Pons (tissue), 1 donor: Measurements from ENCODE around the gene ERBB4.
A peak's percentile ranks its signal among the peaks of the same experiment; 100 is the strongest.
"Not testable (repeated sequence)": the region's sequence is repeated elsewhere in the genome, so short reads cannot be mapped to it uniquely, and the experiment has no call there.

Experiments
- DNase-seq: peaks from one replicate; pipeline ENCODE4 v3.0.0-alpha.2; 2016; ENCODE audit warnings: low spot score

The ERBB4 gene

DNA sequence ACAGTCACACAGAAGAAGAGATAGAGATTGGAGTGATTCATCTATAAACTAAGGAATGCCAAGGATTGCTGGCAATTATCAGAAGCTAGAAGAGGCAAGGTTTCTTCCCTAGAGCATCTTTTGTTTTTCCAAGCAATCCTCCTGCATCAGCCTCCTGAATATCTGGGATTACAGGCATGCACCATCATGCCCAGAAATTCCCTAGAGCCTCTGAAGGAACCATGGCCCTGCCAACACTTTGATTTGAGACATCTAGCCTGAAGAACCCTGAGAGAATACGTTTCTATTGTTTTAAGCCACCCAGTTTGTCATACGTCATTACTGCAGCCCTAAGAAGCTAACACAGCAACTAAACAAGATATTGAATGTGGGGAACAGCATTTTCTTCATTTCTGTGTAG is 525.0 kb downstream of the ERBB4 start:
- no peak for DNase-seq

DNA sequence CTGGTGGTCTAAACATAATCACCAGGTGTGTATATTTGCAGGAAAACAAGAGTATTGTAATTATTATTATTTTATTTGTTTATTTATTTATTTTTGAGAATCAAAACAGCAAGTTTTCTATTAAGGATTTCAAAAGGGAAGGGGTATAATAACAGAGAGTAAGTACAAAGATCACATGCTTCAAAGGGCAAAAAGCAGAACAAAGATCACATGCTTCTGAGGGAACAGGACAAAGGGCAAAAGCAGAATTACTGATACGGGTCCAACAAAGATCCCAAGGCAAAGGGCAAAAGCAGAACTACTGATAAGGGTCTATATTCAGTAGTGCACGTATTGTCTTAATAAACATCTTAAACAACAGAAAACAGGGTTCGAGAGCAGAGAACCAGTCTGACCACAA is 528.3 kb downstream of the ERBB4 start:
- not testable (repeated sequence) for DNase-seq

DNA sequence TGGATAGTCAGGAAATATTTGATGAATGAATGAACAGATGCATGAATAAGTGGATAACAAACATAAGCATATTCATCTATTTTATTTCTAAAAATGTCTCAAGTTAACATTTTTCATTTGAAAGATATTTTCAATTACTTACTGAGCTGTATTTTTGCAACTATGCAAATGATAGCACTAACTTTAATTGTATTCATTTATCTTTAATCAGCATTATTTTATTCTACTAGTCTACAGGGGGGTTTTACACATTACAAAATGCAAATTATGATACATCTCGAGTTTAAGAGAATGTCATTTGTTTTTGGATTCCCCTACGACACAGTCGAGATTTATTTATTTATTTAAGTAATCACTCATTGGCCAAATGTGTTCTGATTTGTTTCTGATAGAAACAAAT is 530.6 kb downstream of the ERBB4 start:
- no peak for DNase-seq

DNA sequence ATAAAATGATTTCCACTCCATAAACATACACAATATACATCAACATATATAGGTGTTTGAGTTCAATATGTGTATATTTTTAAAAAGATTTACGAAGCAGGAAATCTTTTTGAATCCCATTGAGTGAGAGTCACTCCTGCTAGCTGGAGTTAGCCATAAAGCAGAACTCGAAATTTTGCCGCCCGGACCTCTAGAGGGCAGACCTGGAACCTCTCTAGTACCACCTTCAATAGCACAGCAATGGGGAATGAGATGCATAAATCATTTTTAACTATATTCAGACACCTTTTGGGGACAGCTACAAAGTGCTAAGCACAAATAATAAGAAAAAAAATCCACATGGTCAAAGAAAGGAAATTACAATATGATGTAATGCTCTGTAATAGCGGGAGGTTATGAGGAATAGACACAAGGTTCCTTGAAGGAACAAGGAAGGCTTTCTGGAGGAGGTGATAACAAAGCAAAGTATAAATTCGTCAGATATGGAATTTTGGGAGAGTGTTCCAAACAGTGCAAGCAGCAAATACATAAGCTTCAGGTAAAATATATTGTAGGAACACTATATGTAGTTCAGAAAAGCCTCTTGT is 533.4 kb downstream of the ERBB4 start:
- DNase-seq: peak; percentile 16

DNA sequence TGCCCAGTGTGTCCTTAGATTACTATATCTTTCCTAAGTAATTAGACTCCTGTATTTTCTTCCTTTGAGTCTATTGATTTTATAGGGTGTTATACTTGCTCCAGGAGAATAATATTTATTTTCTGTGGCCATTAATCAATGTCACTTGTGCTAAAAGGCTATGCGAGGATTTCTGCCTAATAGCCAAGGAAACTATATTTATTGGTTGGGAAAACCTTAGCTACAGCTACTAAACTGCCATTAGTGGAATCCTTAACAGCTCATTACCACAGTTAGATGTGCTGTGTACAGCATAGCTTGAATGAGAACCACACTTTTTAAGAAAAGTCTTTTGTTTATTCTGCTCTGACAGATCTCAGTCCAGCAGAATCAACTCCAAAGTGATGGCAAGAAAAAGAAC is 537.3 kb downstream of the ERBB4 start:
- DNase-seq: no peak

DNA sequence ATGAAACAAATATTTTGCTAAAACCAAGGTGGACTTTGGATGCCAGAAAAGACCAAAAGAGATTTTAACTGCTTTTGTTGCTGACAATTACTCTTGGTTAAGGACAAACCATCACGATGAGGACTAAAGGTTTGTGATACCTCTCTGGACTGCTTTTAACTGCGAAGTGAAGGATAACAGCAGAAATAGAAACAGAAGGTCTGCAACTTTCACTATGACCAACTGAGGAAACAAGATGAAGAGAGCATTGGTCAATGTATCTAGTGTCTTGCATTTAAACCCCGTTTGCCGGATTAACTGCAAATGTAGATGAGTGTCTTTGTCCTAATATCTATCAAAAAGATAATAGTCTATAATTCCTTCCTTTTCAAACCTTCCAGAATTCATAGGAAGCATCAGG is 541.7 kb downstream of the ERBB4 start:
- no peak for DNase-seq

DNA sequence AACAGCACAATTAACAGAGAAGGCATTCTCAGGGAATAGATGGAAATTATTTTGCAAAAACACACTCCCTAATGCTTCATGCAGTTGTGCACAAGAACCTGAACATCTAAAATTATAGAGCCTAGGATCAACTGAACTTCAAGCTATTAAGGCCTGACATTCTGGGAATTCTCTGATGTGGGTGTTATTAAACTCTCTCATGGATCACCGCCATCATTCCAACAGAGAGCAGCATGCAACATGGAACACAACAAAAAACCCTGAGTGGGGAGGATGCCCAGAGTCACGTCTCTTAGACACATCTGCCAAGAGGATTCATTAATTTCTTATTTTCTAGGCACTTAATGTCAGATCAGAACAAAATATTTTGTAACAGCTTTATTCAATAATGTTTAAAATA is 543.8 kb downstream of the ERBB4 start:
- DNase-seq: no peak

DNA sequence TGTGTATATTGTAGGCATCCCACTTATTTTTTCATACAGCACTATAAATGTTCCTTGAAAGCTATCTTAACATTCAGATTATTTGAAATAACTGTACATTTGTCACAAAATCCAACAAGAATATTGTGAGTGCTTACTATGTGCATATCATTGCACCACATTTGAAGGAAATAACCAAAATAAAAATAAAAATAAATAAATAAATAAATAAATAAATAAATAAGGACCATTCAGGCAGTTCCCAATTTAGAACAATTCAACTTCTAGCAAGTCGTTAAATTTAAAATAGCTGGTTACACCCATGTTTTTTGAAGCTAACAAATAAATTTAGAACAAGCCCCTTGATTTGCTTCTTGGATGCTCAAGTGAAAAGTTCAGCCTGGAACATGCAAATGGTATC is 548.3 kb downstream of the ERBB4 start:
- DNase-seq: no peak

DNA sequence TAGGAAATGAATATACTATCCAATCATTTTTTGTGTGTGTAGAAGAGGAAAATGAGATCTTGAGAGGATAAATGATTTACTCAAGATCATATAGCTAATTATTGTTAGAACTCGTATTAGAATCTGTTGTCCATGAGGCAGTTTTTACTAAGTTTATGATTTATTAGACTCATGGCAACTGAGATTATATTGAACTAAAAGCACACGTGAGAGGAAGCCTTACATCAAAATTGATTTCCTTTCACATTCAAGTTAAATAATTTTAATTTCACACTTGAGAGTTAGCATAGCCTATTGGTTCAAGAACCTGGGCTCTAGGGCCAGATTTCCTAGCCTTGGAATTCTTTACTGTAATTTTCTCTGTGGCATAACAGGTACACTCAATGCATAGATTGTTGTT is 552.3 kb downstream of the ERBB4 start:
- DNase-seq: no peak

DNA sequence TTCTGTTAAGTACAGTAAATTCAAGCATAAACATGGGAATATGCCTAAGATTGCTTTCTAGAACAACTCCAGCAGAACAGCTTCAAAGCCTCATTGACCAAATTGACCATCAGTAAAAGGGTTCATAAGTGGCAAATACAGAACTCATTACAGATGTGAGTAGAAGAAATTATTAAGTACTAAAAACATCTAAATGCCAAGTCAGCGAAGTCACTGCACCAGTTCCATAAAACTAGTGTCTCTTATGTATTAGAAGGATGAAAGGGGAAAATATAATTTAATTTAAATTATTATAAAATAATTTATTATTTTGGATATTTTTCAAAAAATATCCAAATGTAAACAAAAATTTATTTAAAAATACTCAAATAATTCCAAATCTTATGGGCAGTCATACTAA is 553.2 kb downstream of the ERBB4 start:
- no peak for DNase-seq

DNA sequence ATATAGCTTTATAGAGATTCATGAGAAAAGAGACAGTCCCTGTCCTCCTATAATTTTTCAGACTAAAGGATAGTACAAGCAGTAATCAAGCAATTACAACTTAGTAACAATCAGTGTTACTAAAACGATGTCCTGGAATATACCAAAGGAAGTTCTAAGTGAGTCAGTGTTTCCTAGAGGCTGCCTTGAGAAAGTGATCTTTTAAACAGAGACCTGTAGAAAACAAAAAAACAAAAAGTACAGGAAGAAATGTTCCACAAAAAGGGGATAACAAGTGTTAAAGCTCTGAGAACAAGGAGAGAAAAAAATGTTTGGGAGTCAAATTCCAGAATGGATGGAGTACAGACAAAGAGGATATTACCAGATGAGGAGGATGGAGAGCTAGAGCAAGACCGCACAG is 556.4 kb downstream of the ERBB4 start:
- no peak for DNase-seq

DNA sequence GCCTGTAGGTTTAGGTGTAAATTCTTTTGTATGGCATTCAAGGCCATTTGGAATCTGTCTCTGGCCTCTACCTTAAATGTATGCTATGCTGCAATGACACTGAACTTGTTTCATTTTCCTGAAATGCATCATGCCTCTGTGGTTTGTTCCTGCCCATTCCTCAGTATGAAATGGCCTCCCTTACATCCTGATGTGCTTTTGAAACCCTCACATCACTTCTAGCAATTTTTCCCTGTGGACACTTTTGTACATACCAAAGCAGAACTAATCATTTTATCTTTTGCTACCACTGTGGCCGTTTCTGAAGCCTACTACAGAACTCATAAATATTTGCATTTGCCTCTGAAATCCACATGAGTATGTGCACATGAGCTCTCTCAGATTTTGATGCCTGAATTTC is 557.2 kb downstream of the ERBB4 start:
- no peak for DNase-seq

DNA sequence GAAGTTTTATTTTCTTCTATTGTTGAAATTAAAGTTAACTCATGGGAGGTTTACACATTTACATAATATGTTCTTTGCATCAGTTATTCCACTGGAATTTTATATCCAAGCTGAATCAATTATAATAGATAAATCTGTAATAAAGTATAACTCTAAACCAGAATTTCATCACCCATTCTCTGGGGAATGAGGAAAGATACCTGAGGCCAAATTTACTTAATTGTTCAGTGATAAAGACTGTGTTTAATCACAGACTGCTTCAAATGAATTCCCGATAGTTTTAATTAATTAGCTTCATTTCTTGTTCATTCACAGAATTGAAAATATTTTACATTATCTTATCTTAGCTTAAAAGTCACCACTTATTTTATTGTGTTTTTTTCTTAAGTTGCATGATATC is 562.5 kb downstream of the ERBB4 start:
- DNase-seq: no peak

DNA sequence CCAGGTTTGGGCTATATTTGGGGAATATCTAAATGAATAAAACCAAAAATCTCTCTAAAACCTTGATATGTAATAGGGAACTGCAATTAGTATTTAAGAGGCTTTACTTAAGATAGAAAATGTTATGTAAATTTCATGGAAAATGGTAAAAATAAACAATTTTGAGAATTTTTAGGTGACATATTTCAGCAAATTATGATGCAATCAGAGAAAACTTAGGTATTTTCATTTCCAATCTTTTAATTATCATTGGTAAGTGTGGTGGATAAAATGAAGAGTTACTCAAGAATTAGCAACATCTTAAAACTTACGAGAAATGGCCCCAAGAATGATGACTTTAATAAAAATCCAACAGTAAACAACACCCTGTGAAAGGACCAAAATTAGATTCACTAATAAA is 571.4 kb downstream of the ERBB4 start:
- DNase-seq: no peak

DNA sequence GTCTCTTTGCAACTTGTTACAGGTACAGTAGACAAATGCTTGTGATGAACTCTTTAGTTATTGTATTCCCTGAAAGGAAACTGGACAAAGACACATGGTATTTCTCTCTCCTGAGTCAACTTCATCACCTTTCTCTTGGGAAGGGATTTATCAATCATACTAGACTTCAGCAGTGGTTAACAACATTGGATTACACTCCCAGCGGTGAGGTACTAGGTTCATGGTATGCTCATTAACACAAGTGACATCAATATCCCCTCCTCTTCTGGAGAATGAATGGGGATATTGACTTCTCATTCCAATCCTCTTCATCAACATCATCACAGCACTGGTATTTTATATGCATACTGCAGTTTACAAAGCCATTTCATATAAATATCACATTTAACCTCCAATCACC is 574.6 kb downstream of the ERBB4 start:
- DNase-seq: no peak

DNA sequence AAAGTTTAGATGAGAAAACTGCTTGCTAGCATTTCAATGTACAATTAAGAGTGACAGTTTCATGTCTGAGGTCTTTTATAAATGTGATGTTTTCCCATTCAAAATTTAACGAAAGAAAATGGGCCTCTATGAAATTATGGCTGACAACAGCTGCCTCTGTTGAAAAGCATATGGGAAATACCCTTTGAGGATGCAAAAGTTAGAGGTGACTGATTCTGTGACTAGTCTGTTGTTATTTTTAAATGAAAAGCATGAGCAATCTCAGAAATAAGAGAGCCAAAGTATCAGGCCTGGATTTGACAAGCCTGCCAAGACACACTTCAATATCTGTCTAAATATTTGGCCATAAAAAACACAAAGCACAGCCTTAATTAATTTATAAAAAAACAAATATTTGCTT is 580.8 kb downstream of the ERBB4 start:
- no peak for DNase-seq

DNA sequence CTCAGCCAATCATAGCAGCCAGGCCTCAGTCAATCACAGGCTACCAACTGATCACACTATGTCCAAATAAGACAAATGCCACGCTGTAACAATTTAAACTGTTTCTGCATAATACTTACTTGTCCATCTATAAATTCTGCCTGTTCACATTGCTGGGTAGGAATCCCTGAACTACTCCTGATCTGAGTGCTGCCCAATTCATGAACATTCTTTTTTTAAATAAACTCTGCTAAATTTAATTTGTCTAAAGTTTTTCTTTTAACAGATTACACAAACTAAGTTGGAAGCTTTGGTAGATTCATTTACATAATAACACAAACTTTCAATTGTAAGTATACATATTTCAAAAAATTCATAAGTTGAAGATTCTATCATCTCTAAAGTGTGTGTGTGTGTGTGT is 583.0 kb downstream of the ERBB4 start:
- no peak for DNase-seq

DNA sequence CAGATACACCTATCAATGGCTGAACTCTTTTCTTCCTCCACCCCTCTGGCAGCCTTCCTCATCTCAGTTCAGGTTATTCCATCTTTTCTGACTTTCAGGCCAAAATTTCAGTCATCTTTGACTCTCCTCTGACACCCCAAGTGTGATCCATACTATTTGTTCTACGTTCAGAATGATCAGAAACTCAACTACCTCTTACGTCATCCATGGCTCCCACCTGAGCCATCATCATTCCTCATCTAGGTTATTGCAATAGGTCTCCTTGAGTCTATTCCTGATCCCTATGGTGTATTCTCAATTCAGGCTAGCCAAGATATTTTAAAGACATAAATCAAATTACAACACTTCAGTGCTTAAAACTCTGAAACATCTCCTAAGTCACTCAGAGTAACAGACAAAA is 589.7 kb downstream of the ERBB4 start:
- DNase-seq: no peak

DNA sequence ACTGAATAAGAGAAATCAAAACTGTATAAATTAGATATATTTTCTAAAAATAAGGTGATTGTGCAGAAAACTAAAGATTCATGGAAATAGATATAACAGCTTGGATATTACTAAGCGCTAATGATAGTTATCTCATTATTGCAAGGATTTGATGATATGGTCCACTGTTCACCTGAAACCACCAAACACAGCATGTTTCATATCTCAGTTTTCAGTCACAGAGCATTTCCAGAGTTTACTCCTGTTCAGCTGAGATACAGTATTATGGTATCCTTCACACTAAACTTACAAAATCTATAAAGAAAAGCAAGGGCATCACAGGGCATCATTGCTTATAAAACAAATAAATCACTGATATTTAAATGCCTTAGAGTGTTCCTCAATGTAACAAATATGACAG is 591.6 kb downstream of the ERBB4 start:
- DNase-seq: no peak

DNA sequence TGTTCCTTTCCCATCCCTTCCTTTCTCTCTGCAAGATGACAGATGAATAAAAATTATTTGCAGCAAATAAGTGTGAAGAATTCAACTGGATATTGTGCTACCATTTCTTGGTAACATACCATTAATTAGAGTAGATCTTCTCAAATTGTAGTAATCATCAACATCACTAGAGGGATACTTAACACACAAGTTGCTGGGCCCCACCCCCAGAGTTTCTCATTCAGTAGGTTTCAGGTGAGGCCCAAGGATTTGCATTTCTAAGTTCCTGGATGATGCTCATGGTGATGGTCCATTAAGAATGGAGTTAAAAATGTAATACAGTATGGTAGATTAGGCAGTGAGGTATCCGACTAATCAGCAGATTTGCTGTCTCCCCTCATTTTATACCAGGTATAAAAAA is 594.0 kb downstream of the ERBB4 start:
- DNase-seq: no peak

DNA sequence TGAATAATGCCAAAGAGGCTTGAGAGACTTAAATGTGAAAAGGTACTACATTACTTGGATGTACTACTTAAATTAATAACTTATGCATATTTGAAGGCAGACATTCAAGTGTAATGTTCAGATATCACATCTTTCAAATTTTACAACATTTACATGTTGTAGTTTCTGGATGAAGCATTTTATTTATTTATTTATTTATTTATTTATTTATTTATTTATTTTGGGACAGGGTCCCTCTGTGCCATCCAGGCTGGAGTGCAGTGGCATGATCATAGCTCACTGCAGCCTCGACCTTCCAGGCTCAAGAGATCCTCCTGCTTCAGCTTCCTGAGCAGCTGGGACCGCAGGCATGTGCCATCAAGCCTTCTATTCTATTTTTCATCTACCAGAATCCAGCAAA is 596.4 kb downstream of the ERBB4 start:
- no peak for DNase-seq

DNA sequence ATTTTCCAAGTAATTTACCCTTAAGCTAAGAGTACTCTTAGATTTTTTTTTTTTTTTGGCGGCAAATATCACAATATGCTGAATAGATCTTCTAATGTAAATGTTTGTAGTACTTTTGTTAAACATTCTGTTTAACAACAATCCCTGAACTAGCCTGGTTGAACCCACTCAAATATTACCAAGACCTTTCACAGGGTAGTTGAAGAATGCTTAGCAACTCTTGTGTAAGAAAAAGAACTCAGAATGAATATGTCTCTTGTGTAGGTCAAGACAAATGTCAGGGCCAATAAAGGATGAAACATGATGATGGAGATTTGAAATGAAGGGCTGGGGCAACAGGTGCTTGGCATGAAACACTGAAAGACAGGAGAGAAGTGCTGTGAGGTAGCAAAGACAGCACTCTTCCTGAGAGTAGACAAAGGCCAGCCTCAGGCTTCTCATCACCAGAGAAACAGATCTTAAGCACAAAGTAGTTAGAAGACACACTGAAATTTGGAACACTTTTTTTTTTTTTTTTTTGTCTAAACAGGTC is 597.3 kb downstream of the ERBB4 start:
- DNase-seq: no peak

DNA sequence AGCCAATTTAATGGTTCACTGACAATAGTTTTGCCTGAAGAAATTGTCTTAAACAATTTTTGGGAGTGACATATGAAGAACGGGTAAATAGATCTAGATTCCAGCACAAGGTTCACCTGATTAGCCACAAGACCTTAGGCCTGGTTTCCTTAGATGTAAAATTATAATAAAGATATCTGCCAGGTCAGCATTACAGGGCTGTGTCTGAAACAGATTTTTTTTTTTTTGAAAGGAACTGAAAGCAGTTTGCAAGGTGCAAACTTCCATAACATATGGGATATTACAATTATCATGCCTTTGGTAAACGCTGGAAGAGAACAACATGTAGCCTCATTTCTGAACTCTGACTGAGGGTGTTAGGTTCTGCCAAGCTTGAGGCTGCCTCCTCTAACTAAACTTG is 599.4 kb downstream of the ERBB4 start:
- DNase-seq: no peak

DNA sequence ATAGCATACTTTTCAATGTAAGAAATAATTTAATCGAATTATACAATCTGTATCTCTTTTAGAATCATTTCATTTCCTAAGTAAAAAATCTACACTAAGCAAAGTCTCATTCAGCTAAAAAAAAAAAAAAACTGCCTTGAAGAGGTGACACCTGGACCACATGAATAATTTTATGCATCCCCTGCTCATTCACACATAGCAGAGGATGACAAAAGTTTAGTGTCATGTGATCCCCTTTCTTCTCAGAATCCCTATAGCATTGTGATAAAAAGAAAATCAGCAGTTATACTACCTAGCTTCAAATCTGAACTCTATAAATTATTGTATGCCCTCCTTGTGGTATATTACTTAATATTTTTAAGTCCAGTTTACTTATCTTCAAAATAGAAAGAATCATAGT is 603.8 kb downstream of the ERBB4 start:
- no peak for DNase-seq

DNA sequence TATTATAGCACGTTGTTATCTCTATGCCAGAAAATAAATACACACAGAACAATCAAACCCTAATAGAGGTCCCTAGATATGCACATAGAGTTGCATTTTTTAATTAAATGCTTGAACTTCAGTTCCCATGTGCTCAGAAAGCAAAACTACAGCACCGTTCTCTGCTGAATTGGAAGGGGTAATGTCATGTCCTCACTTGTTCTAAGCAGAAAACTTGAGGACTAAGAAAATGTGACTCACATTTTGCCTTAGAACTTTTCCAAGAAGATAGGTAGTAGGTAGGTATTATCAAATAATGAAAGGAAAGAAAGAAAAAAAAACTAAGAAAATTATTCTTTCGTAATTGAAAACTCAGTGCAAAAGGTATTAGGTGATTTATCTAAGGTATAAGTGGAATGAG is 607.3 kb downstream of the ERBB4 start:
- no peak for DNase-seq
